SK-N-SH (cell line): ENCODE results near the gene KRTAP4-16. TPM values are rescaled to one million over a fixed set of nuclear protein-coding genes. Genes with fewer than 3 reads are reported as not detected.
"Not testable (repeated sequence)": the region's sequence is repeated elsewhere in the genome, so short reads cannot be mapped to it uniquely, and the experiment has no call there.

Source experiments
- CTCF ChIA-PET: fragments of 300-600, 350-600 bp; formaldehyde crosslinking; extraction: SDS; loops from one replicate; lab custom pipeline; 2021; lab: Yijun Ruan, JAX
- POLR2A ChIA-PET: fragments of 350-600 bp; sonication (Branson Sonifier 250); formaldehyde crosslinking; extraction: SDS; loops from one replicate; lab custom pipeline; 2020; ENCODE audit warnings: antibody characterized with exemption, inconsistent platforms; lab: Yijun Ruan, JAX
- DNase-seq: peaks from one replicate; pipeline ENCODE4 v3.0.0; 2012
- H2AFZ ChIP-seq: fragments of 200-600 bp; sonication (generic); 2 replicates; pipeline ENCODE4 v1.8.1; 2016; ENCODE audit warnings: antibody characterized with exemption, mild to moderate bottlenecking, low read depth
- H3F3A ChIP-seq: fragments of 200-600 bp; sonication (generic); replicated peaks from 2 replicates; pipeline ENCODE3; 2016; ENCODE audit warnings: antibody characterized with exemption, mild to moderate bottlenecking; ENCODE audit not compliant: insufficient read depth
- H3K27ac ChIP-seq, 2 experiments: fragments of 200-500 bp in 1 of 2; fragments of 200-600 bp in 1 of 2; sonication (Bioruptor generic) in 1 of 2; sonication (generic), shearing (Covaris generic) in 1 of 2; 2 replicates each; pipeline versions ENCODE4 v1.5.1 to v1.6.1; 2014 to 2016; ENCODE audit warnings: low read depth in 2 of 2, inconsistent platforms in 1 of 2, low read length in 1 of 2, mild to moderate bottlenecking in 1 of 2, mixed read lengths in 1 of 2
- H3K27me3 ChIP-seq: fragments of 200-600 bp; sonication (generic), shearing (Covaris generic); 2 replicates; pipeline ENCODE4 v1.6.1; 2016; ENCODE audit warnings: mixed run types; ENCODE audit not compliant: insufficient read depth
- H3K36me3 ChIP-seq, 2 experiments: fragments of 200-500 bp in 1 of 2; fragments of 200-600 bp in 1 of 2; sonication (Bioruptor generic) in 1 of 2; sonication (generic) in 1 of 2; replicated peaks in 1 of 2; 2 replicates each; pipeline versions ENCODE3 to v1.5.1; 2014 to 2016; ENCODE audit warnings: low read length in 1 of 2, mild to moderate bottlenecking in 1 of 2; ENCODE audit not compliant: insufficient read depth in 2 of 2, control insufficient read depth in 1 of 2
- H3K4me1 ChIP-seq, 2 experiments: fragments of 200-500 bp in 1 of 2; fragments of 200-600 bp in 1 of 2; sonication (Bioruptor generic) in 1 of 2; sonication (generic), shearing (Covaris generic) in 1 of 2; 2 replicates each; pipeline versions ENCODE4 v1.5.1 to v1.6.1; 2014 to 2016; ENCODE audit warnings: low read depth in 1 of 2, low read length in 1 of 2, mixed run types in 1 of 2; ENCODE audit not compliant: insufficient read depth in 2 of 2, control insufficient read depth in 1 of 2
- H3K4me2 ChIP-seq: fragments of 200-600 bp; sonication (generic), shearing (Covaris generic); 2 replicates; pipeline ENCODE4 v1.6.1; 2017; ENCODE audit warnings: mixed run types
- H3K4me3 ChIP-seq, 2 experiments: fragments of 200-500 bp in 1 of 2; fragments of 200-600 bp in 1 of 2; sonication (Bioruptor generic) in 1 of 2; sonication (generic), shearing (Covaris generic) in 1 of 2; 2 replicates each; pipeline versions ENCODE4 v1.5.1 to v1.8.1; 2014 to 2016; ENCODE audit warnings: low read depth in 2 of 2, inconsistent platforms in 1 of 2, low read length in 1 of 2, mild to moderate bottlenecking in 1 of 2, mixed read lengths in 1 of 2, moderate library complexity in 1 of 2
- H3K79me2 ChIP-seq: fragments of 200-600 bp; sonication (generic); 2 replicates; pipeline ENCODE4 v1.8.1; 2017; ENCODE audit warnings: mild to moderate bottlenecking; ENCODE audit not compliant: insufficient read depth
- H3K9ac ChIP-seq: fragments of 200-600 bp; sonication (generic); 2 replicates; pipeline ENCODE4 v1.6.1; 2017; ENCODE audit warnings: mixed run types
- H3K9me2 ChIP-seq: fragments of 200-600 bp; sonication (generic); 2 replicates; pipeline ENCODE4 v1.6.1; 2017; ENCODE audit warnings: mixed run types
- H3K9me3 ChIP-seq: fragments of 200-600 bp; sonication (generic); 2 replicates; pipeline ENCODE4 v1.6.1; 2017; ENCODE audit warnings: mixed run types, mild to moderate bottlenecking, moderate library complexity
- H4K20me1 ChIP-seq: fragments of 200-600 bp; sonication (generic); 2 replicates; pipeline ENCODE4 v1.6.1; 2017; ENCODE audit warnings: mild to moderate bottlenecking, mixed run types; ENCODE audit not compliant: insufficient read depth
- ELF1 ChIP-seq: IDR thresholded peaks from 2 replicates; pipeline ENCODE4 v1.4.0; 2012
- FOSL2 ChIP-seq: IDR thresholded peaks from 2 replicates; pipeline ENCODE4 v1.4.0; 2012; ENCODE audit warnings: low read depth, mild to moderate bottlenecking, moderate library complexity, borderline replicate concordance
- FOXM1 ChIP-seq: IDR thresholded peaks from 2 replicates; pipeline ENCODE4 v1.4.0; 2012; ENCODE audit warnings: low read depth, mild to moderate bottlenecking
- JUND ChIP-seq: IDR thresholded peaks from 2 replicates; pipeline ENCODE4 v1.4.0; 2012
- MXI1 ChIP-seq: IDR thresholded peaks from 2 replicates; pipeline ENCODE4 v1.6.1; 2012; ENCODE audit warnings: mild to moderate bottlenecking, low read depth, low read length, improper control_type of control experiment
- NRF1 ChIP-seq: IDR thresholded peaks from 2 replicates; pipeline ENCODE4 v1.6.1; 2012; ENCODE audit warnings: low read depth, mild to moderate bottlenecking, low read length
- RXRA ChIP-seq: IDR thresholded peaks from 2 replicates; pipeline ENCODE4 v1.4.0; 2012; ENCODE audit warnings: low read depth, mild to moderate bottlenecking, borderline replicate concordance
- TCF12 ChIP-seq: IDR thresholded peaks from 2 replicates; pipeline ENCODE4 v1.4.0; 2012
- WGBS: methylation state at CpG from one replicate; pipeline ENCODE4 v1.1.6; 2017; ENCODE audit warnings: low lambda C conversion rate; 5-methylcytosine and 5-hydroxymethylcytosine counted together
- polyA plus RNA-seq, 3 experiments: library from polyadenylated mRNA; depleted of rRNA; stranded (reverse); fragments of >200 nt; gene quantifications; 2 replicates each; pipeline ENCODE4 v1.2.3, GENCODE V29; 2012
- TF ChIP-seq, protein P1 (sequence below): IDR thresholded peaks from 2 replicates; pipeline ENCODE4 v1.4.0; 2012; ENCODE audit warnings: low read depth
- TF ChIP-seq, protein P2 (sequence below): IDR thresholded peaks from 2 replicates; pipeline ENCODE4 v1.4.0; 2012; ENCODE audit warnings: low read depth, borderline replicate concordance

KRTAP4-16 gene
- polyA plus RNA-seq, 1 of the 3 experiments (the other 2 are of a cell fraction), result not detected

DNA sequence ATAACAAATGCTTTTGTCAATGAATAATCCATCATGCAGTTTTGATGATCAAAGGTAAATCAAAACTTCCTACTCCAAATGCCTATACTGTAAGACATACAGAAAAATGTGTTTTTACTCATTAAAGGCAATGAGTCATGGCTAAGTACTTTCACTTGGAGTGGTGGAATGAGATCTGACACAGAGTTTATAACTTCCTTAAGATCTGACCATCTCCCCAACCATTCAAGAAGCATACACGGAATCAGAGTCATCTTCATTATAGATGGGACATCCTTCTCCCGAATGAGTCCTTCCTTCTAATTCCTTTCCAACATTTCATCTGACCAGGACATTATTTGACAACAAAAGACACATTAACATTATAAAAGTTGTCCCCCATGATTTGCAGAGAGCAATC is 18.6 kb downstream of the KRTAP4-16 start:
- H3K9me3 ChIP-seq, H3K9me2 ChIP-seq, H3K36me3 ChIP-seq, H3K4me3 ChIP-seq, H3K4me1 ChIP-seq, H3K9ac ChIP-seq, H3K79me2 ChIP-seq, DNase-seq, H3K27me3 ChIP-seq, CTCF ChIA-PET, H4K20me1 ChIP-seq, H3K27ac ChIP-seq, H3F3A ChIP-seq, POLR2A ChIA-PET, H2AFZ ChIP-seq, H3K4me2 ChIP-seq: not testable (repeated sequence)
- WGBS, result 0% methylated on average over 2 of the region's 2 CpGs

DNA sequence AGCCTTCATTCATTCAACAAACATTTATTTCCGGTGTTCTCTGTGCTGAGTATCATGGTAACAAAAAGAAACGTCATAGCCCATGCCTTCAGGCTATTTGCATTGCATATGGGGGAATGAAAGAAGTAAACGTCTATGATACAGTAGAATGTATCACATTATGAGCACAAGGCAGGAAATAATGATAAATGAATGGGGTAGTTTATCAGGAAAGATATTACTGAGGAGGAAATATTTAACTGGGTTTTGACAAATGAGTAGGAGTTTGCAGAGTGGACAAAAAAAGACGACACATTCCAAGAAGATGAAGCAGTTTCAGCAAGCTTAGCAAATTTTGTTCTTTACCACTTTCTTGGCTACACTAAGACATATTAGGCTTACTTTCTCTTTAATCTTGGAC is 19.4 kb downstream of the KRTAP4-16 start:
- no peaks in the 10 kb centered on the region for H3K27me3 ChIP-seq
- no peaks in the 10 kb centered on the region for H3K9me3 ChIP-seq
- H3K4me1 ChIP-seq, result no peaks in the 10 kb centered on the region
- H3K9me2 ChIP-seq, result no peaks in the 10 kb centered on the region
- H3K79me2 ChIP-seq, result no peaks in the 10 kb centered on the region
- TF ChIP-seq RXRA (no peak), TCF12 (no peak), MXI1 (no peak), JUND (no peak), FOSL2 (no peak), NRF1 (no peak)
- TF ChIP-seq, protein P1, sequence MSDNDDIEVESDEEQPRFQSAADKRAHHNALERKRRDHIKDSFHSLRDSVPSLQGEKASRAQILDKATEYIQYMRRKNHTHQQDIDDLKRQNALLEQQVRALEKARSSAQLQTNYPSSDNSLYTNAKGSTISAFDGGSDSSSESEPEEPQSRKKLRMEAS, result no peak
- H3K9ac ChIP-seq, result no peak overlapping the region
- H3F3A ChIP-seq, result no peaks in the 10 kb centered on the region
- CTCF ChIA-PET, result interaction anchor here (0.7 kb wide), 1 partner anchor 73 kb away, joined by 3 read pairs; no protein-coding TSS in a partner anchor
- no peak for DNase-seq
- no peak overlapping the region for H3K27ac ChIP-seq
- no peak overlapping the region for H3K4me3 ChIP-seq
- POLR2A ChIA-PET, result no interaction called here
- no peak overlapping the region for H2AFZ ChIP-seq
- 9% methylated on average over 4 of the region's 4 CpGs for WGBS
- H3K4me2 ChIP-seq, result no peak overlapping the region
- no peaks in the 10 kb centered on the region for H3K36me3 ChIP-seq
- no peaks in the 10 kb centered on the region for H4K20me1 ChIP-seq

DNA sequence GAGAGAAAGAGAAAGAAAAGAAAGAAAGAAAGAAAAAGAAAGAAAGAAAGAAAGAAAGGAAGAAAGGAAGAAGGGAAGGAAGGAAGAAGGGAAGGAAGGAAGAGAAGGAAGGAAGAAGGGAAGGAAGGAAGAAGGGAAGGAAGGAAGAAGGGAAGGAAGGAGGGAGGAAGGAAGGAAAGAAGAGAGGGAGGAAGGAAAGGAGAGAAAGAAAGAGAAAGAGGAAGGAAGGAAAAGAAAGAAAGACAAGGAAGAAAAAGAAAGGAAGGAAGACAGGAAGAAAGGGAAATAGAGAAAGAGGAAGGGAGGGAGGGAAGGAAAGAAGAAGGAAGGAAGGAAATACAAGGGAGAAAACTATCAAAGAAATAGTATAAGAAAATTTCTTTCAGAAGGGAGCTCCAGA is 25.2 kb downstream of the KRTAP4-16 start:
- Histone ChIP-seq H3K36me3 (no peaks in the 10 kb centered on the region), H3F3A (no peaks in the 10 kb centered on the region), H3K9me2 (no peaks in the 10 kb centered on the region; the same call in 1 of the 2 replicates), H3K4me1 (no peaks in the 10 kb centered on the region), H3K4me2 (no peak overlapping the region), H2AFZ (no peak overlapping the region), H4K20me1 (no peaks in the 10 kb centered on the region), H3K4me3 (no peak overlapping the region), H3K9ac (no peak overlapping the region), H3K27ac (no peak overlapping the region), H3K79me2 (no peaks in the 10 kb centered on the region), H3K27me3 (no peaks in the 10 kb centered on the region), H3K9me3 (no peaks in the 10 kb centered on the region)
- no peak for DNase-seq
- TF ChIP-seq FOXM1 (no peak), ELF1 (no peak)
- ChIA-PET POLR2A (no interaction called here), CTCF (no interaction called here)

DNA sequence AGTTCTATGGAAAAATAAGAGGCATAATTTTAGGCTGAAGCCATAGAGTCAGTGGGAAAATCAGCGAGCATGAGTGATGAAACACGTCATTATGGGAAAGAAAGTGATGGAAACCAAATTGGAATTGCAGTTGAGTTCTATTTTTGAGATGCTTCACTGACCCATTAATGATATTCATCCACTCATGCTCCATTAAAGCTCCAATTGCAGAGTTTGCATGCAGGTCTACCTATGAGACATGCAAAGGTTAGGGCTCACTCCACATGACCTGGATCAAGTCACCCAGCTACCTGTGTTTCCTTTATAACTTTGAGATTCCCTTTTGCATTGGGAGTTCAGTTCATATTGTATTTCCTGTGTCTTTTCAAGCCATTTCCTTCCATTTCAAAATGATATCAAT is 28.3 kb downstream of the KRTAP4-16 start:
- no peak overlapping the region for H2AFZ ChIP-seq
- WGBS, result 29% methylated on average over 2 of the region's 2 CpGs
- no peaks in the 10 kb centered on the region for H3K79me2 ChIP-seq
- CTCF ChIA-PET, result interaction anchor here (2.1 kb wide), 1 partner anchor 475 kb away, joined by 6 read pairs; no protein-coding TSS in a partner anchor
- H3K4me3 ChIP-seq, result no peak overlapping the region
- no peak overlapping the region for H3K4me2 ChIP-seq
- no peaks in the 10 kb centered on the region for H3K4me1 ChIP-seq
- TF ChIP-seq, protein P1, result no peak
- TF ChIP-seq, protein P2, sequence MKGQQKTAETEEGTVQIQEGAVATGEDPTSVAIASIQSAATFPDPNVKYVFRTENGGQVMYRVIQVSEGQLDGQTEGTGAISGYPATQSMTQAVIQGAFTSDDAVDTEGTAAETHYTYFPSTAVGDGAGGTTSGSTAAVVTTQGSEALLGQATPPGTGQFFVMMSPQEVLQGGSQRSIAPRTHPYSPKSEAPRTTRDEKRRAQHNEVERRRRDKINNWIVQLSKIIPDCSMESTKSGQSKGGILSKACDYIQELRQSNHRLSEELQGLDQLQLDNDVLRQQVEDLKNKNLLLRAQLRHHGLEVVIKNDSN, result no peak
- no peaks in the 10 kb centered on the region for H3K9me3 ChIP-seq
- H3K36me3 ChIP-seq, result no peaks in the 10 kb centered on the region
- DNase-seq, result no peak
- no peak overlapping the region for H3K9ac ChIP-seq
- no peaks in the 10 kb centered on the region for H4K20me1 ChIP-seq
- POLR2A ChIA-PET, result no interaction called here
- H3K27me3 ChIP-seq, result no peaks in the 10 kb centered on the region
- H3K9me2 ChIP-seq, result no peaks in the 10 kb centered on the region; the same call in 1 of the 2 replicates
- no peak overlapping the region for H3K27ac ChIP-seq
- H3F3A ChIP-seq, result no peaks in the 10 kb centered on the region
